Measurements from ENCODE around the gene EPG5.

GRCh38 chr18:45967007-45967706, at the start of gene EPG5:
- TF ChIP-seq TCF7L2 (IDR thresholded peaks at IDR 0.05; ENCODE audit: low read depth, low read length) (no peak), CTCF (IDR thresholded peaks at IDR 0.05) (no peak), REST (IDR thresholded peaks at IDR 0.05; ENCODE audit: insufficient read depth in 1 of 2, low read depth in 2 of 2, low read length in 1 of 2) (no peak)

All from Panc1 (cell line).